Calu3 (cell line): ENCODE measurements around the gene TBX18. TPM values are rescaled to one million over a fixed set of nuclear protein-coding genes. Genes with fewer than 3 reads are reported as not detected.

Experiments used
- Bru-seq: library from RNA; stranded (reverse); fragments of 400-500 nt; gene quantifications from one replicate; lab custom pipeline; 2021; lab: Mats Ljungman, UMichigan
- BruChase-seq, 2 experiments: library from RNA; stranded (reverse); fragments of 400-500 nt; gene quantifications; one replicate each; lab custom pipeline; 2021; lab: Mats Ljungman, UMichigan
- BruUV-seq: library from RNA; stranded (reverse); fragments of 400-500 nt; replicated peaks from 2 replicates; lab custom pipeline; 2021; lab: Mats Ljungman, UMichigan
- CTCF ChIA-PET: fragments of 300-600 bp; sonication (Branson Sonifier 250); formaldehyde crosslinking; loops from one replicate; lab custom pipeline; 2022; ENCODE audit warnings: antibody characterized with exemption; lab: Charles Lee
- DNase-seq: peaks from one replicate; pipeline ENCODE4 v3.0.0; 2022
- H3K27ac Mint-ChIP-seq: one replicate; pipeline ENCODE4 v1.8.0; 2022; ENCODE audit warnings: mixed read lengths; ENCODE audit not compliant: unreplicated experiment
- H3K27me3 Mint-ChIP-seq: one replicate; pipeline ENCODE4 v1.8.0; 2022; ENCODE audit warnings: mixed read lengths; ENCODE audit not compliant: unreplicated experiment
- H3K36me3 Mint-ChIP-seq: one replicate; pipeline ENCODE4 v1.8.0; 2022; ENCODE audit warnings: mild to moderate bottlenecking, moderate library complexity, mixed read lengths; ENCODE audit not compliant: insufficient read depth, unreplicated experiment
- H3K4me1 Mint-ChIP-seq: one replicate; pipeline ENCODE4 v1.8.0; 2022; ENCODE audit warnings: mild to moderate bottlenecking, low read depth, mixed read lengths; ENCODE audit not compliant: unreplicated experiment
- H3K4me3 Mint-ChIP-seq: one replicate; pipeline ENCODE4 v1.8.0; 2022; ENCODE audit warnings: mild to moderate bottlenecking, low read depth, moderate library complexity, mixed read lengths; ENCODE audit not compliant: unreplicated experiment
- H3K9me3 Mint-ChIP-seq: one replicate; pipeline ENCODE4 v1.8.0; 2022; ENCODE audit warnings: low read depth, mixed read lengths; ENCODE audit not compliant: unreplicated experiment
- intact Hi-C: fragments of 100-400 bp; cut with micrococcal nuclease; formaldehyde crosslinking; loops from one replicate; pipeline ENCODE4 v1.10.0; 2022; ENCODE audit not compliant: unreplicated experiment
- long read RNA-seq: library from polyadenylated mRNA; stranded (forward); transcript quantifications from one replicate; pipeline ENCODE4 v2.0.0, GENCODE V29; 2022
- total RNA-seq: library from RNA; stranded (reverse); gene quantifications from 2 replicates; pipeline ENCODE4 v1.2.3, GENCODE V29; 2022
- TF ChIP-seq, protein P1 (sequence below): fragments of 200-600 bp; IDR thresholded peaks from one replicate; pipeline ENCODE4 v1.8.0; 2022; ENCODE audit warnings: antibody characterized with exemption; ENCODE audit not compliant: unreplicated experiment

The TBX18 gene
- total RNA-seq: 48.5 and 49.2 TPM in 2 replicates
- percentile 89 among the genes with signal in this experiment for Bru-seq, nascent RNA
- percentile 64 among the genes with signal in this experiment for BruChase-seq, experiment 1, labeled RNA remaining after a 6-hour chase
- BruChase-seq, experiment 2, labeled RNA remaining after a 2-hour chase: percentile 80 among the genes with signal in this experiment
- long read RNA-seq, full-length matches to known transcripts: 1 of 38 reads
- long read RNA-seq, partial matches to known transcripts: 8 of 38 reads
- long read RNA-seq, other reads (novel, unspliced or antisense): 29 of 38 reads

DNA sequence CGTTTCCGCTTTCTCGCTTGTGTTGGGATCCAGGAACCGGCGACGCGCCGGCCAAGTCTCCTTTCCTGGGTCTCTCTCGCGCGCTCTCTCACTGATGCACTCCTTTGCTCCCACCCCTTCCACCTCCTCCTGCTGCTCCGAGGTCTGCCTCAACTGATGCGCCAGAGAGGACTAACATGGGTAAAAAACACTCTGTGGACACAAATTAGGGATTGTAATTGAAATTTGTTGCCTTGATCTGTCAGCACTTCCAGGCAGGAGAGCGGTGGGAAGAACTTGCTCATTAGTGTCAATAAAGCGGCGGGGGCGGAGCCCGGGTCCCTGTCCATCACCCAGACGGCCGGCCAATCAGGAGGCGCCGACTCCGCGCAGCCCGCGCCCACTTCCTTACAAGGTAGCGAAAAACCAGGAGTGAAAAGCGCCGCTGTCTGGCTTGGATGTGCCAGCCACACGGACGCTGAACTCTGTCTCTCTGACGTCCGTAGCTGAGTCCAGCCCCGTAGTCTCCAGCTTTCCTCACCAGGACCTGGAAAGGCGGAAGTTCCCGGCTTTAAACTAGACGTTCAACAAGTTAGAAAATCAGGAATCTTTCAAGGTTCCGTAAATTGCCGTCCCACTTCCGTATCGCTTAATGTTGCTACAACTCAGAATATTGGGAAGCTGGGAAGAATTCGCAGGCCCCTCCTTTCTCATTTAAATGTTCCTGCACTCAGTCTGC is at the start of gene TBX18:
Gene TBX18 (minus strand): TSS at position 267 of the 718 bp plus-strand sequence. CDS start 417 bp downstream, outside the sequence.
- peak within 1 kb of the TSS; percentile 92 for H3K27ac Mint-ChIP-seq
- intact Hi-C loops: loop anchor here (5.0 kb wide), 2 partner anchors 297 to 337 kb away; no protein-coding TSS in a partner anchor

DNA sequence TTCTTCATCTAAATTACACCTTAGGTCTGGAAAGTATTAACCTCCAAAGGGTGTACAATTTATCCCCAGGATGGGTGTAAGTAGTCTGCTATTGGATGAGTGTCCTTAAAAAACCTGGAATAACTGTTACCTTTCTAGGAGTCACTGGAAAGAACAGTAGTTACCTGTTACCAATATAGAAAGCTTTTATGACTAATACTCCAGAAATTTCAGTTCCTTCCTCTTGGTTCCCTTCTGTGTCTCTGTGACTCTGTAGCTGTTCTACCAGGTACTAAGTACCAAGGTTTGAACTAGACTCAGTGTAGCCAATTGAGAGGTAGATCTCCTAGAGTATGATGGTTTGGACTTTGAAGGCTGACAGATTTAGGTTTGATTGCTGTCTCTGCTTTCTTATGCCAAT is 47.0 kb upstream of the TBX18 start:
- TF ChIP-seq, protein P1, sequence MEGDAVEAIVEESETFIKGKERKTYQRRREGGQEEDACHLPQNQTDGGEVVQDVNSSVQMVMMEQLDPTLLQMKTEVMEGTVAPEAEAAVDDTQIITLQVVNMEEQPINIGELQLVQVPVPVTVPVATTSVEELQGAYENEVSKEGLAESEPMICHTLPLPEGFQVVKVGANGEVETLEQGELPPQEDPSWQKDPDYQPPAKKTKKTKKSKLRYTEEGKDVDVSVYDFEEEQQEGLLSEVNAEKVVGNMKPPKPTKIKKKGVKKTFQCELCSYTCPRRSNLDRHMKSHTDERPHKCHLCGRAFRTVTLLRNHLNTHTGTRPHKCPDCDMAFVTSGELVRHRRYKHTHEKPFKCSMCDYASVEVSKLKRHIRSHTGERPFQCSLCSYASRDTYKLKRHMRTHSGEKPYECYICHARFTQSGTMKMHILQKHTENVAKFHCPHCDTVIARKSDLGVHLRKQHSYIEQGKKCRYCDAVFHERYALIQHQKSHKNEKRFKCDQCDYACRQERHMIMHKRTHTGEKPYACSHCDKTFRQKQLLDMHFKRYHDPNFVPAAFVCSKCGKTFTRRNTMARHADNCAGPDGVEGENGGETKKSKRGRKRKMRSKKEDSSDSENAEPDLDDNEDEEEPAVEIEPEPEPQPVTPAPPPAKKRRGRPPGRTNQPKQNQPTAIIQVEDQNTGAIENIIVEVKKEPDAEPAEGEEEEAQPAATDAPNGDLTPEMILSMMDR: no peak
- CTCF ChIA-PET: interaction anchor here (1.1 kb wide), 1 partner anchor 397 kb away, joined by 3 read pairs; no protein-coding TSS in a partner anchor
- intact Hi-C loops: no loop called here
- no TSS peak for BruUV-seq
- Mint-ChIP-seq H3K4me3 (no peak overlapping the region), H3K9me3 (no peaks in the 10 kb centered on the region), H3K27ac (no peak overlapping the region), H3K27me3 (no peaks in the 10 kb centered on the region), H3K36me3 (no peaks in the 10 kb centered on the region), H3K4me1 (peaks cover 18% of the 10 kb centered on the region)
- DNase-seq: no peak

More for the DNA sequence above, at the start of gene TBX18:
- Mint-ChIP-seq H3K4me3 (peak within 1 kb of the TSS; percentile 70), H3K36me3 (peaks cover 65% of the 10 kb centered on the region), H3K4me1 (peaks cover 14% of the 10 kb centered on the region), H3K27me3 (no peaks in the 10 kb centered on the region), H3K9me3 (no peaks in the 10 kb centered on the region)
- TSS peak; percentile 79 for BruUV-seq
- CTCF ChIA-PET: interaction anchor here (0.6 to 1.0 kb wide), 2 partner anchors 9 to 288 kb away, joined by 4 to 6 read pairs; no protein-coding TSS in a partner anchor
- TF ChIP-seq, protein P1: no peak
- DNase-seq: peak; percentile 93

DNA sequence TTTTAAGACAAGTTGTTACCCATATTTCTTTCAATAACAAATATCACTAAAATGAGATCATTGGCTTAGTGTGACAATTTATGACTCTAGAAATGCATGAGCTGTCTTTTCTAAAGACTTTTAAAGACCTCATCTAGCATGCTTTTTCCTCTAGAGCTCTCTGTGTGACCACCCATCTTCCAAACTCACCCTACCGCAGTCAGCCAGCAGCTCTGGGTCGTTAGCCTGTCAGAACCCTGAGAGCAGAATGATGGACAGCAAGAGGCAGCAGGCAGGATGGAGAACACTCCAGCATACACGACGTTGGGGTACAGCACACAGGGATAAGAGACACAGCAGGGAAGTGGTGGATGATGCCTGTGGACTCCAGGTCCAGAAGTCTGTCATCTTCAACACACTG is 45.1 kb upstream of the TBX18 start:
- CTCF ChIA-PET: no interaction called here
- H3K4me1 Mint-ChIP-seq: peaks cover 18% of the 10 kb centered on the region
- intact Hi-C loops: no loop called here
- no peaks in the 10 kb centered on the region for H3K36me3 Mint-ChIP-seq
- H3K4me3 Mint-ChIP-seq: no peak overlapping the region
- TF ChIP-seq, protein P1: no peak
- DNase-seq: no peak
- H3K27me3 Mint-ChIP-seq: no peaks in the 10 kb centered on the region
- no TSS peak for BruUV-seq
- H3K9me3 Mint-ChIP-seq: no peaks in the 10 kb centered on the region
- no peak overlapping the region for H3K27ac Mint-ChIP-seq

DNA sequence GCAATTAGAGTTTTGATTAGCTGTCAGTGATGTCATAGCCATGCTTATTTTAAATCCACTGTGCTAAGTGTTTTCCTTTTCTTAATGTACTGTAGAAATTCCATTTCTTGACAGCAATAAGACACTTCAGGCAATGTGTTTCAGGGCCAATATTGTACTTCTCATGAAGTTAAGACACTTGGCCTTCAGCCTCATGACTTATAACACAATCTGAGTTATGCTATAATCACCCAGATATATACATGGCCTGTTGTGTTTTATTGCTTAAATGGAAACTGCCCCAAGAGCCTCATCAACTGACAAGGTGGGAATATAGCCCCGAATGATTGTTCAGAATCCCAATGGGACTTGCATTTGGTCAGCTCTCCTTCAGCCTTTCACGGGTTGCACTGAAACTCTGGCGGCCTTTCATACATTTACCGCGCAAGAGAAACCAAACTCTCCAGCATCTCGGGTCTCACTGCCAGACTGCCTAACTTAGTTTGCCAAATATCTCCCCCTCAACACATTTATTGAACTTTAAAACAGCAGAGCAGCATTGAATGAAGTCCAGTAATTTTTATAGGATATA is 44.2 kb upstream of the TBX18 start:
- Mint-ChIP-seq H3K27me3 (no peaks in the 10 kb centered on the region), H3K36me3 (no peaks in the 10 kb centered on the region), H3K4me1 (peaks cover 18% of the 10 kb centered on the region), H3K27ac (no peak overlapping the region), H3K4me3 (no peak overlapping the region), H3K9me3 (no peaks in the 10 kb centered on the region)
- intact Hi-C loops: no loop called here
- CTCF ChIA-PET: no interaction called here
- DNase-seq: no peak
- no TSS peak for BruUV-seq
- TF ChIP-seq, protein P1: no peak
